ENCODE results near the gene RACGAP1. TPM values are rescaled to one million over a fixed set of nuclear protein-coding genes. Genes with fewer than 3 reads are reported as not detected.

RACGAP1 gene
- total and polyA plus RNA-seq, 12 donors, result 1.3 to 28.4 (median 6.2) TPM

GRCh38 chr12:49969651-49970429, 55.5 kb downstream of the RACGAP1 start:
- Histone ChIP-seq H3K9me3 (replicated peaks in 1 of 3) (no peaks in the 10 kb centered on the region), H3K4me3 (no peak overlapping the region), H3K4me1 (replicated peaks in 1 of 2) (peaks cover 5 to 9% of the 10 kb centered on the region in 2 donors), H3K36me3 (replicated peaks in 1 of 2) (no peaks in the 10 kb centered on the region), H3K27me3 (peaks cover 3% of the 10 kb centered on the region), H3K27ac (no peak overlapping the region)
- WGBS, 4 donors, result 77 to 84% (median 82%) methylated on average over 12 of the region's 12 CpGs
- TF ChIP-seq, protein P1, sequence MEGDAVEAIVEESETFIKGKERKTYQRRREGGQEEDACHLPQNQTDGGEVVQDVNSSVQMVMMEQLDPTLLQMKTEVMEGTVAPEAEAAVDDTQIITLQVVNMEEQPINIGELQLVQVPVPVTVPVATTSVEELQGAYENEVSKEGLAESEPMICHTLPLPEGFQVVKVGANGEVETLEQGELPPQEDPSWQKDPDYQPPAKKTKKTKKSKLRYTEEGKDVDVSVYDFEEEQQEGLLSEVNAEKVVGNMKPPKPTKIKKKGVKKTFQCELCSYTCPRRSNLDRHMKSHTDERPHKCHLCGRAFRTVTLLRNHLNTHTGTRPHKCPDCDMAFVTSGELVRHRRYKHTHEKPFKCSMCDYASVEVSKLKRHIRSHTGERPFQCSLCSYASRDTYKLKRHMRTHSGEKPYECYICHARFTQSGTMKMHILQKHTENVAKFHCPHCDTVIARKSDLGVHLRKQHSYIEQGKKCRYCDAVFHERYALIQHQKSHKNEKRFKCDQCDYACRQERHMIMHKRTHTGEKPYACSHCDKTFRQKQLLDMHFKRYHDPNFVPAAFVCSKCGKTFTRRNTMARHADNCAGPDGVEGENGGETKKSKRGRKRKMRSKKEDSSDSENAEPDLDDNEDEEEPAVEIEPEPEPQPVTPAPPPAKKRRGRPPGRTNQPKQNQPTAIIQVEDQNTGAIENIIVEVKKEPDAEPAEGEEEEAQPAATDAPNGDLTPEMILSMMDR (IDR thresholded peaks at IDR 0.05), result no peak
- no peak for TF ChIP-seq POLR2A (IDR thresholded peaks at IDR 0.05)
- intact Hi-C loops (cut with DNase I), result loop anchor here (5.0 to 10.0 kb wide), 4 partner anchors 87 to 105 kb away; partner anchors contain the start of gene ASIC1 (in 1 of the 2)
- no peak for DNase-seq

- intact Hi-C loops (cut with DNase I), result loop anchor here (5.0 to 10.0 kb wide), 3 partner anchors 88 to 104 kb away; partner anchors contain the start of gene ASIC1 (in 1 of the 2)
- peaks cover 5 to 9% of the 10 kb centered on the region in 2 donors for H3K4me1 ChIP-seq (replicated peaks in 1 of 2)
- no peak overlapping the region for H3K27ac ChIP-seq
- no peaks in the 10 kb centered on the region for H3K36me3 ChIP-seq (replicated peaks in 1 of 2)
- H3K27me3 ChIP-seq, result peaks cover 3% of the 10 kb centered on the region
- no peaks in the 10 kb centered on the region for H3K9me3 ChIP-seq (replicated peaks in 1 of 3)
- no peak for DNase-seq
- no peak for TF ChIP-seq POLR2A (IDR thresholded peaks at IDR 0.05)
- TF ChIP-seq, protein P1 (IDR thresholded peaks at IDR 0.05), result no peak
- H3K4me3 ChIP-seq, result no peak overlapping the region
- 82 to 100% (median 82%) methylated on average over 3 to 5 of the region's 5 CpGs for WGBS, 4 donors
Measured at GRCh38 chr12:49969027-49969426, 56.3 kb downstream of the RACGAP1 start.

DNA sequence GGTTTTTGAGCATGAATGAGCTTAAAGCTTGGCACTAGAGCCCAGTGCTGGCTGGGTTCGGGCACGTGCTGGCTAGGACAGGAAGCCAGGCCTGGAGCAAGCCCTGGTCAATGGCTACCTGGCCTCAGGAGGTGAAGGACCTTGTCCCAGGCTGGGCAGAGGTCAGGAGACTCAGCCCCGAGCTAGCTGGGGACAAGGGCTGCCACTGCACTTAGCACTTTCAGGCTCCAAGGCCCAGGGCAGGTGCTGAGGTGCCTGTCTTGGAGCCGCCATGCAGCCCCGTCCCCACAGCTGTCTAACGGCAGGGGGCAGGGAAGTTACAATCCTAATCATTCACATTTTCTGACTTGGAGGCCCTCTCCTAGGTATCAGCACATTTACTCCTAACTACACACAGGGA, 56.8 kb downstream of the RACGAP1 start:
- WGBS, 4 donors, result 73 to 92% (median 82%) methylated on average over 4 to 6 of the region's 6 CpGs
- TF ChIP-seq, protein P1 (IDR thresholded peaks at IDR 0.05), result no peak
- TF ChIP-seq POLR2A (IDR thresholded peaks at IDR 0.05), result no peak
- H3K27ac ChIP-seq, result no peak overlapping the region
- no peak for DNase-seq
- intact Hi-C loops (cut with DNase I), result loop anchor here (5.0 to 10.0 kb wide), 3 partner anchors 89 to 104 kb away; partner anchors contain the start of gene ASIC1 (in 1 of the 2)
- H3K4me1 ChIP-seq (replicated peaks in 1 of 2), result peaks cover 5 to 9% of the 10 kb centered on the region in 2 donors
- peaks cover 3% of the 10 kb centered on the region for H3K27me3 ChIP-seq
- H3K9me3 ChIP-seq (replicated peaks in 1 of 3), result no peaks in the 10 kb centered on the region
- H3K4me3 ChIP-seq, result no peak overlapping the region
- no peaks in the 10 kb centered on the region for H3K36me3 ChIP-seq (replicated peaks in 1 of 2)

DNA sequence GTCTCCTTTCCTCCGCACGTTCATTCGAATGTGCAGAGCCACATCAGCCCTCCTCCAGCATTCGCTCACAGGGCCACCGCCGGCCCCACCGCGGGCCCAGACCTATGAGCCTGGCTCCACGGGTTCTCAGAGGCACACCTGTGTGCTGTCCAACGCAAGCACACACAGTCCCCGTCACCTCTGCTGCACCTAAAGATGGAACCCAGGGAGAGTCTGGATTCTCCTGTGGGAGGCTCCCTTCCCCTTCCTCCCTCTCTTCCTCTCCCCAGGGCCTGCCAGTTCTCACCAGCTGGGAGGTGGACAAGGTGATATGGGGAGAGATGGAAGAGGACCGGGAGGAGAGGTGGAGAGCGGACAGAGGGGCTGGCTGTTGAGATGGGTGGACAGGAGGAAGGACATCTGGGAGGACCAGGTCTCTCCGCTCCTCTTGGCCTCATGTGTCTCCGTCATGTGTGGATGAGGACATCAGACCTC, 57.5 kb downstream of the RACGAP1 start:
- peaks cover 3% of the 10 kb centered on the region for H3K27me3 ChIP-seq
- intact Hi-C loops (cut with DNase I), result loop anchor here (5.0 to 10.0 kb wide), 3 partner anchors 89 to 103 kb away; partner anchors contain the start of gene ASIC1 (in 1 of the 2)
- no peaks in the 10 kb centered on the region for H3K36me3 ChIP-seq (replicated peaks in 1 of 2)
- H3K4me1 ChIP-seq (replicated peaks in 1 of 2), result peaks cover 5 to 9% of the 10 kb centered on the region in 2 donors
- peak overlapping the region in 1 of 4 donors; percentile 5 for H3K4me3 ChIP-seq
- TF ChIP-seq POLR2A (IDR thresholded peaks at IDR 0.05), result no peak
- TF ChIP-seq, protein P1 (IDR thresholded peaks at IDR 0.05), result no peak
- no peak overlapping the region for H3K27ac ChIP-seq
- H3K9me3 ChIP-seq (replicated peaks in 1 of 3), result no peaks in the 10 kb centered on the region
- no peak for DNase-seq
- 37 to 64% (median 41%) methylated on average over 6 to 15 of the region's 15 CpGs for WGBS, 4 donors

Measured in adrenal gland (tissue), 12 donors.